Right cardiac atrium (tissue), 5 donors: ENCODE data around the gene FGFRL1. TPM values are rescaled to one million over a fixed set of nuclear protein-coding genes. Genes with fewer than 3 reads are reported as not detected.

Experiments
- ATAC-seq, 2 donors: fragments of 200-7000 bp; cut with Tn5 transposase; one replicate each; pipeline versions ENCODE4 v1.8.0 to v1.9.1; 2020; ENCODE audit warnings: moderate library complexity in 2 of 2, mild to moderate bottlenecking in 1 of 2
- DNase-seq, 3 donors: peaks; one replicate each; pipeline ENCODE4 v3.0.0-alpha.2; 2020
- H3K27ac ChIP-seq: one replicate; pipeline ENCODE4 v1.5.1; 2013; ENCODE audit warnings: mild to moderate bottlenecking, low read length, control low read depth, moderate library complexity
- H3K27me3 ChIP-seq: one replicate; pipeline ENCODE4 v1.6.1; 2013; ENCODE audit not compliant: control insufficient read depth, insufficient read depth
- H3K4me1 ChIP-seq: one replicate; pipeline ENCODE4 v1.6.1; 2013; ENCODE audit warnings: low read length; ENCODE audit not compliant: control insufficient read depth, insufficient read depth
- H3K4me3 ChIP-seq: one replicate; pipeline ENCODE4 v1.5.1; 2013; ENCODE audit warnings: low read length, control low read depth
- H3K9me3 ChIP-seq: one replicate; pipeline ENCODE4 v1.6.1; 2013; ENCODE audit warnings: low read length; ENCODE audit not compliant: control insufficient read depth
- WGBS: extraction: QIAGEN DNeasy Blood & Tissue Kit; methylation state at CpG from one replicate; pipeline ENCODE4 v1.1.7; 2013; 5-methylcytosine and 5-hydroxymethylcytosine counted together
- intact Hi-C, 4 donors: fragments of 100-400 bp; cut with DNase I; formaldehyde crosslinking; loops; one replicate each; pipeline versions ENCODE4 v1.11.0 to v1.14.0; 2022 to 2023
- polyA plus RNA-seq: library from polyadenylated mRNA; stranded (reverse); fragments of 200-250 nt; gene quantifications from one replicate; pipeline ENCODE4 v1.2.3, GENCODE V29; 2013
- total RNA-seq, 4 donors: library from RNA; stranded (reverse); fragmentation: NEBNext Ultra II Directional; extraction: Animal tissue kit (Norgen Biotek cat#: 25700); gene quantifications; one replicate each; pipeline ENCODE4 v1.2.1, GENCODE V29; 2021
- donor health status: healthy with polysubstance abuse.
- donor health status: DM: no; HTN: yes; CAD: no.
- donor health status: DM: no; HTN: no; CAD: no.
- donor health status: DM: no; HTN: yes; CAD: no; lungs with severe emphysema.
- donor health status: DM: yes; HTN: yes; CAD: no.

The FGFRL1 gene
- total and polyA plus RNA-seq, 5 donors: 17.4 to 21.7 (median 19.2) TPM

- peak overlapping the region; percentile 84 for H3K4me3 ChIP-seq
- H3K27ac ChIP-seq: no peak overlapping the region
- no peak for ATAC-seq
- no peaks in the 10 kb centered on the region for H3K4me1 ChIP-seq
- H3K27me3 ChIP-seq: no peaks in the 10 kb centered on the region
- intact Hi-C loops: no loop called here
- no peaks in the 10 kb centered on the region for H3K9me3 ChIP-seq
- DNase-seq: no peak
- WGBS: 3% methylated on average over 69 of the region's 69 CpGs
These were observed 761 bp downstream of the FGFRL1 start for GRCh38 chr4:1012034-1012739.

DNA sequence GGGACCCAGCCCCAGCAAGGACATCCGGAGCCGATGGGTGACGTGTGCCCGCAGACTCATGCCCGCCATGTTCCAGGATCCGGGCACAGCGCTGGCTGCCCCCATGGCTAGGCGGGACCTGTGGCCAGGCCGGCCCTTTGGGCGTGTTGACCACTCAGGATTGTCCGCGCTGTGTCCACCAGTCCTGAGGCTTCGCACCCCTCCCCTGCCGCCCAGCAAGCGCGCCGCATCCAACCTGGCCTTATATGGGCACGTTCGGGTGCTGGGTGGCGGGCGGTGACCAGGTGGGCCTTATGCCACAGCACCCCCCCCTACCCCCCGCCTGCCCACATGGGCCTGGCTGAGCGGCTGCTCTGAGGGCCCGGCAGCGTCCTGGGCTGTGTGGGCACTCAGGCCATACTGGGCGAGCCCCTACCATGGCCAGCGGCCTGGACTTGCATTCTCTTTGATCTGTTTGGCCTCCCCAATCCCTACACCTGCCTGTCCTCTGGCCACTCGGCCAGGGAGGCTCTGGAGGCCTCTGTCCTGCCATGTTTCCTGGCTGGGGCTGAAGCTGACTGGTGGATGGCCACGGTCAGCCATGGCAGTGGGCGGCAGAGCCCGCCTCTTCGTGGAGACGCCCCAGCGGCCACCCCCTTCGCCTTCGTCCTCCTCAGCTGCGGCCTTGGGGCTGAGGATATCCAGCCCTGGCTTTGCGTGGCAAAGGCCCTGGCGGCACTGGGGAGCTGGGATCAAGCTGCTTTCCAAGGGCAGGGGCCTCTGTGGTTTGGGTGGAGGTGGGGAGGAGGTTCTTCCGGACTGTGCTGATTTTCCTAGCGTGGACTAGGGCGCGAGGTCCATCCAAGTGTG, 2.0 kb downstream of the FGFRL1 start:
- no peak overlapping the region for H3K4me3 ChIP-seq
- no peak overlapping the region for H3K27ac ChIP-seq
- DNase-seq: no peak
- ATAC-seq: no peak
- no peaks in the 10 kb centered on the region for H3K27me3 ChIP-seq
- no peaks in the 10 kb centered on the region for H3K9me3 ChIP-seq
- 94% methylated on average over 43 of the region's 43 CpGs for WGBS
- intact Hi-C loops: no loop called here
- H3K4me1 ChIP-seq: no peaks in the 10 kb centered on the region

DNA sequence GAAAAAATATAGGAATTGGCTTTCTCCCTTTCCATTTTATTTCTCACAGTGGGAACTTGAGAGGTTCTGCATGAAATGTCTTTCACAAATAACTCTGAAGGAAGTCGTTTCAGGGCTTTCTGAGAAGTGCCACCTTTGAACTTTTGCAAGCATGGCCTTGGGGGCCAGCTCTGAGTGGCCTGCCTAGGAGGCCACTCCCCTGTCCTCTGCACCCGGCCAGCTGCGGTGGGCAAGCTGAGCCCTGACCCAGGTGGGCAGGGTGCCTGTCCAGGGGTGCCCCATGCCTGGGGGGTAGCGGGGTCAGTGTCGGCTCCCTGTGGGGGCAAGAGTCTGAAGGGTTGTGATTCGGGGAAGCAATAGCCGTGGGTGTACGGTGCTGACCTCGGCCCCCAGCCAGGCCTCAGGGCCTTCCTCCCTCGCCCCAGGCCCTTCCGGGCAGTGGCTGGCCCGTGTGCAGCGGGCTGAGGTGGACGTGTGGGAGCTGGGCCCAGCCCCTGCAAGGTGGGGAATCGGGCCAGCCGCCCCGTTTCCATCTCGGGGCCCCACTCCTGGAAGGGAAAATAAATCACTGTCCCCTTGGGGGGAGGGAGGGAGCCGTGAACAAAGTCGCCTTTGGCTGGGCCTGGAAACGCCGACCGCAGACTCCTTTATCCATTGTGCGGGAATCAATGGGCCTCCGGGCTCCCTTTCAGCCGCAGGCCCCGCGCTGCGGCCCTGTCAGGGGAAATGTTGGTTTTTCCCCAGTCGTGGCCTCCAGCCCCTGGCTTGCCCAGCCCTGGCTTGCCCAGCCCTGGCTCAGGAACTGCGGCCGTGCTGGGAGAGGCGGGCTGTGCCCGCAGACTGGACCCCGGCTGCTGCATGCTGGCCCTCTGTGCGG, 3.1 kb downstream of the FGFRL1 start:
- intact Hi-C loops: no loop called here
- H3K9me3 ChIP-seq: no peaks in the 10 kb centered on the region
- ATAC-seq (no peak), DNase-seq (no peak)
- H3K27ac ChIP-seq: no peak overlapping the region
- no peaks in the 10 kb centered on the region for H3K27me3 ChIP-seq
- H3K4me3 ChIP-seq: no peak overlapping the region
- no peaks in the 10 kb centered on the region for H3K4me1 ChIP-seq
- 84% methylated on average over 36 of the region's 36 CpGs for WGBS

DNA sequence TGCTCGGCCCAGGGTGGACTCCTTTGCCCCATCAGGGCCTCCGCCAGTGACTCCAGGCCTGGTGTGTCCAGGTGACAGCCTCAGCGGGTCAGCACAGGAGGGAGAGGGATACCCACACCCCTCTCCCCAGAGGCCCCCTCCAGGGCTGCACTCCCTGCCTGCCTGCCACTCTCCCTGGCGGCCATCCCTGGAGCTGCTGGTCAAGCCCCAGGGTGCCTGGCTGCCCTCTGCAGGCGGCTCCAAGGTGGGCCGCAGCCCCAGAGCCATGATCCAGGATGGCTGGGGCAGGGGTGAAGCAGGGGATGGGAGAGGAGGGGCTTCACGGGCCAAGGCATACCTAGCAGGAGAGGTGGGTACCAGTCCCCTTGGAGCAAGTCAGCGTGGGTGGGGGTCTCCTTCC, 3.8 kb downstream of the FGFRL1 start:
- 86% methylated on average over 8 of the region's 8 CpGs for WGBS
- no peaks in the 10 kb centered on the region for H3K9me3 ChIP-seq
- DNase-seq: no peak
- H3K27ac ChIP-seq: no peak overlapping the region
- H3K4me1 ChIP-seq: no peaks in the 10 kb centered on the region
- H3K4me3 ChIP-seq: no peak overlapping the region
- intact Hi-C loops: no loop called here
- no peak for ATAC-seq
- H3K27me3 ChIP-seq: no peaks in the 10 kb centered on the region

DNA sequence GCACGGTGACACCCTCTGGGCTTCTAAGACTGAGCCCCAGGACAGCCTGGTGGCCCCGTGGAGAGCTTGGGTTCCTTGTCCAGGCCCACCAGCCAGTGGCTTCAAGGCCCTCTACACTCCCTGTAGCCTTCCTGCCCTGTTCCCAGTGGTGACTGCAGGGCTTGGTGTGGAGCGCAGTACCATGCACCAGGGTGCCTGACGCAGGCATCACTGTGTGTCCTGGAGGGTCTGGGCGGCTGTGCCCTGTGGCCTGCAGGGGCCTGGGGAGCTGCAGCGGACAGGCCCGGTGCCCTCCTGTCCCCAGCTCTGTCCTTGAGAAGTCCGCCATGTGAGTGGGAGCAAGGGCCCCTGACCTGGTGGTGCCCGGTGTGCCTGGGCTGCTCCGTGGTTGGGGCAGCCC, 4.3 kb downstream of the FGFRL1 start:
- no peak for DNase-seq
- Histone ChIP-seq H3K4me3 (no peak overlapping the region), H3K27ac (no peak overlapping the region), H3K9me3 (no peaks in the 10 kb centered on the region), H3K27me3 (no peaks in the 10 kb centered on the region), H3K4me1 (no peaks in the 10 kb centered on the region)
- no peak for ATAC-seq
- WGBS: 86% methylated on average over 10 of the region's 10 CpGs
- intact Hi-C loops: no loop called here

- intact Hi-C loops: no loop called here
- no peak for ATAC-seq
- Histone ChIP-seq H3K27me3 (no peaks in the 10 kb centered on the region), H3K4me3 (no peak overlapping the region), H3K27ac (no peak overlapping the region), H3K4me1 (no peaks in the 10 kb centered on the region), H3K9me3 (no peaks in the 10 kb centered on the region)
- WGBS: 88% methylated on average over 16 of the region's 16 CpGs
- no peak for DNase-seq
These were observed 5.8 kb downstream of the FGFRL1 start for GRCh38 chr4:1017211-1017610.

DNA sequence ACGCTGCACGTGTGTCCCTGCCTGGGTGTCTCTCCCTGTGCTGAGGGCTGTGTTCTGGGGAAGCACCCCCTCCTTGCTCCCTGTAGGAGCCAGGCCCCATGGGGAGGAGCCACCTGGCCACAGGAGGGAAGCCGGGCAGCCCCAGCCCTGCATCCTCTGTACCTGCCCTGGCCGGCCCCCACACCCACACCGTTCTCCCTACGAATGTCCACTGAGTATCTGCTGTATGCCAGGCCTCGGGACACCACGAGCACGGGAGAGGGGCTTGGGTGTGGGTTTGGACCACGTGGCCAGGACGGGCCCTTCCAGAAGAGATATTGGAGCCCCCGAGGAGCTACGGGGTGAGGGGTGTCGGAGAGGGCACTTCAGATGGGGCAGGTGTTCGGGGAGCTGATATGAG, 6.3 kb downstream of the FGFRL1 start:
- intact Hi-C loops: no loop called here
- no peak for ATAC-seq
- DNase-seq: no peak
- Histone ChIP-seq H3K27me3 (no peaks in the 10 kb centered on the region), H3K4me1 (no peaks in the 10 kb centered on the region), H3K9me3 (no peaks in the 10 kb centered on the region), H3K27ac (no peak overlapping the region), H3K4me3 (no peak overlapping the region)
- WGBS: 79% methylated on average over 15 of the region's 15 CpGs

GRCh38 chr4:1018147-1019020, 7.0 kb downstream of the FGFRL1 start:
- intact Hi-C loops: no loop called here
- no peak overlapping the region for H3K27ac ChIP-seq
- no peak for ATAC-seq
- no peak overlapping the region for H3K4me3 ChIP-seq
- no peak for DNase-seq
- no peaks in the 10 kb centered on the region for H3K9me3 ChIP-seq
- no peaks in the 10 kb centered on the region for H3K4me1 ChIP-seq
- 74% methylated on average over 29 of the region's 29 CpGs for WGBS
- H3K27me3 ChIP-seq: no peaks in the 10 kb centered on the region

DNA sequence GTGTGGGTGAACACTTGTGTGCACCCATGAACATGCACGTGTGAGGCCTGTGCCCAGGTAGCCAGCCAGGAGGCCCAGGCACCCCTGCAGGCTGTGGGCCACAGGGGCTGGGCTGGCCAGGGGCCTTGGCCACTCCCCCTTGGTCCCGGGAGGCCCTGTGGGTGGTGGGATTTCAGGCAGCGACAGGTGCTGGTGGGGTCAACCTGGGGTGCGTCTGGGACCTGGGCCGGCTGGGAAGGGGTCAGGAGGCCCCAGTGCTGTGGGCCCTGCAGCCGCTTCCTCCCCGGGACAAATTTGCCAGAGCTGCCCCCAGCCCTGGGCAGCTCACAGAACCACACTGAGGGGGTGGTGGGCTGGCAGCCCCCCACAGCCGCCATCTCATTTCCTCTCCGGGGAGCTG, 7.9 kb downstream of the FGFRL1 start:
- Histone ChIP-seq H3K4me1 (no peaks in the 10 kb centered on the region), H3K27me3 (no peaks in the 10 kb centered on the region), H3K9me3 (no peaks in the 10 kb centered on the region), H3K27ac (no peak overlapping the region), H3K4me3 (no peak overlapping the region)
- DNase-seq (no peak), ATAC-seq (no peak)
- intact Hi-C loops: no loop called here
- WGBS: 56% methylated on average over 9 of the region's 9 CpGs

GRCh38 chr4:1019729-1020470, 8.5 kb downstream of the FGFRL1 start:
- no peaks in the 10 kb centered on the region for H3K9me3 ChIP-seq
- ATAC-seq (no peak), DNase-seq (no peak)
- H3K4me3 ChIP-seq: no peak overlapping the region
- intact Hi-C loops: no loop called here
- H3K27ac ChIP-seq: no peak overlapping the region
- H3K27me3 ChIP-seq: no peaks in the 10 kb centered on the region
- WGBS: 83% methylated on average over 23 of the region's 23 CpGs
- H3K4me1 ChIP-seq: no peaks in the 10 kb centered on the region
